GM12892 (cell line): Measurements from ENCODE around the gene ABCD2.
"Not testable (repeated sequence)": the region's sequence is repeated elsewhere in the genome, so short reads cannot be mapped to it uniquely, and the experiment has no call there.

Experiments used
- POLR2A ChIP-seq: IDR thresholded peaks from 2 replicates; pipeline ENCODE4 v1.6.1; 2011; ENCODE audit warnings: low read depth, low read length, control low read depth
- POLR2AphosphoS5 ChIP-seq: IDR thresholded peaks from 2 replicates; pipeline ENCODE4 v1.6.1; 2011; ENCODE audit warnings: low read depth, low read length, control low read depth
- TAF1 ChIP-seq: IDR thresholded peaks from 2 replicates; pipeline ENCODE4 v1.6.1; 2011; ENCODE audit warnings: low read depth, mild to moderate bottlenecking, control low read depth, low read length, borderline replicate concordance

- not testable (repeated sequence) for TF ChIP-seq POLR2A, TAF1, POLR2AphosphoS5
These were observed 17.7 kb downstream of the ABCD2 start for GRCh38 chr12:39601951-39602350.
